ENCODE data around the gene GNG8.

- TF ChIP-seq POLR2A (IDR thresholded peaks at IDR 0.05): no peak
- TF ChIP-seq, protein P1, sequence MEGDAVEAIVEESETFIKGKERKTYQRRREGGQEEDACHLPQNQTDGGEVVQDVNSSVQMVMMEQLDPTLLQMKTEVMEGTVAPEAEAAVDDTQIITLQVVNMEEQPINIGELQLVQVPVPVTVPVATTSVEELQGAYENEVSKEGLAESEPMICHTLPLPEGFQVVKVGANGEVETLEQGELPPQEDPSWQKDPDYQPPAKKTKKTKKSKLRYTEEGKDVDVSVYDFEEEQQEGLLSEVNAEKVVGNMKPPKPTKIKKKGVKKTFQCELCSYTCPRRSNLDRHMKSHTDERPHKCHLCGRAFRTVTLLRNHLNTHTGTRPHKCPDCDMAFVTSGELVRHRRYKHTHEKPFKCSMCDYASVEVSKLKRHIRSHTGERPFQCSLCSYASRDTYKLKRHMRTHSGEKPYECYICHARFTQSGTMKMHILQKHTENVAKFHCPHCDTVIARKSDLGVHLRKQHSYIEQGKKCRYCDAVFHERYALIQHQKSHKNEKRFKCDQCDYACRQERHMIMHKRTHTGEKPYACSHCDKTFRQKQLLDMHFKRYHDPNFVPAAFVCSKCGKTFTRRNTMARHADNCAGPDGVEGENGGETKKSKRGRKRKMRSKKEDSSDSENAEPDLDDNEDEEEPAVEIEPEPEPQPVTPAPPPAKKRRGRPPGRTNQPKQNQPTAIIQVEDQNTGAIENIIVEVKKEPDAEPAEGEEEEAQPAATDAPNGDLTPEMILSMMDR (IDR thresholded peaks at IDR 0.05 in 8 of 11, conservative IDR thresholded peaks at IDR 0.05 in 3 of 11): no peak
Observed at GRCh38 chr19:46623915-46624502, 12.0 kb downstream of the GNG8 start.

Measured in spleen (tissue), 7 donors.